Dermis lymphatic vessel endothelial cell (primary cell): ENCODE measurements around the gene GPR34. TPM values are rescaled to one million over a fixed set of nuclear protein-coding genes. Genes with fewer than 3 reads are reported as not detected.

Experiments used
- total RNA-seq: library from RNA; depleted of rRNA; stranded (reverse); fragments of >200 nt; gene quantifications from 2 replicates; pipeline ENCODE4 v1.2.1, GENCODE V29; 2014

The GPR34 gene, protein sequence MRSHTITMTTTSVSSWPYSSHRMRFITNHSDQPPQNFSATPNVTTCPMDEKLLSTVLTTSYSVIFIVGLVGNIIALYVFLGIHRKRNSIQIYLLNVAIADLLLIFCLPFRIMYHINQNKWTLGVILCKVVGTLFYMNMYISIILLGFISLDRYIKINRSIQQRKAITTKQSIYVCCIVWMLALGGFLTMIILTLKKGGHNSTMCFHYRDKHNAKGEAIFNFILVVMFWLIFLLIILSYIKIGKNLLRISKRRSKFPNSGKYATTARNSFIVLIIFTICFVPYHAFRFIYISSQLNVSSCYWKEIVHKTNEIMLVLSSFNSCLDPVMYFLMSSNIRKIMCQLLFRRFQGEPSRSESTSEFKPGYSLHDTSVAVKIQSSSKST
- total RNA-seq = not detected in 2 replicates

DNA sequence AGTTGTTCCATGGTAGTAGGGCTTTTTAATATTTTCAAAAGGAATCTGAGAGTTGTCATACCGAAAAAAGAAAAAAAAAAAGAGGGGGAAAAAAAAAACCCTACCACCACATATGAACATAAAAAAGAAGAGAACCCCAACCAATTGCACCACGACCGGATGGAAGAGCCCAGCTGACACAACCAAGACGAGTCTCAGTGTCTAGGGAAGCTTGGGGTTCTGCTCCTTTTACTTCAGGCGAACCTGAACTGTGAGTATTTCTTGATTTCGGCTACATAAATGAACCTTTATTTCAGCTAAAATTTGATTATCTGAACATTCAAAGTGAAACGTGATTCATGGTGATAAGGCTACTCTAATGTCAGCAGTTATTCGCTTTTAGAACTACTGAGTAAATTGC, at the start of gene GPR34:
TSS of gene GPR34 (plus strand) at position 139 of the 400 bp plus-strand sequence. CDS start 6,661 bp downstream, outside the sequence.

DNA sequence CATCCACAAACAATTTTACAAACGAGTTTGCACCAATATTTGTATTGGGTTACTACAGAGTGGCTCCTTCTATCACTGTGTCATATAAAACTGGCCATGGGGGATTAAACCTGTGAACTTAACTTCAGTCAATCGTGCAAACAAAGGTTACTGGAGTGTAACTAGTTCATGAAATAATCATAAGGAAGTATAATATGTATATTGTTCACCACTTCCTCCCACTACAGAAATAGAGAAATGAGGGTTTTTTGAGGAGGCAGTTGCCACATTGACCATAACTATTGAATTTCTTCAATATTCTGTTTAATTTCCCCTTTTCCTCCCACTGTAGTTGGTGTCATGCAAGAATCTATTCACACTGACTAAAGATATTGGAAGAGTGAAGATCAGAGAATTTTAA, 35.1 kb downstream of the GPR34 start, which contains the start of gene GPR82:
TSS of gene GPR82 (plus strand) at position 356 of the 400 bp plus-strand sequence. CDS start 2,846 bp downstream, outside the sequence.

Other genes with a start within 250 kb of the GPR34 start
- not detected in 2 replicates for gene NYX, start 241.6 kb upstream of the GPR34 start, total RNA-seq
- gene GPR82, start 35.2 kb downstream of the GPR34 start, total RNA-seq = not detected in 2 replicates
- gene CASK, start 234.6 kb downstream of the GPR34 start, total RNA-seq = 30.6 and 49.6 TPM in 2 replicates